Ishikawa (cell line): ENCODE measurements around the gene GPNMB.

Experiments
- EP300 ChIP-seq: IDR thresholded peaks from 2 replicates; pipeline ENCODE4 v1.6.1; 2012; ENCODE audit warnings: borderline replicate concordance
- MAX ChIP-seq: IDR thresholded peaks from 2 replicates; pipeline ENCODE4 v1.6.1; 2012
- NFIC ChIP-seq: IDR thresholded peaks from 2 replicates; pipeline ENCODE4 v1.6.1; 2012
- RAD21 ChIP-seq: IDR thresholded peaks from 2 replicates; pipeline ENCODE4 v1.6.1; 2012; ENCODE audit warnings: low read depth

- peak; percentile 90 for TF ChIP-seq RAD21
- TF ChIP-seq MAX: no peak
- no peak for TF ChIP-seq NFIC
- TF ChIP-seq EP300: no peak
These were observed 15.4 kb downstream of the GPNMB start for GRCh38 chr7:23261843-23262452.
